H1 (cell line): Measurements from ENCODE around the gene GABBR1. TPM values are rescaled to one million over a fixed set of nuclear protein-coding genes. Genes with fewer than 3 reads are reported as not detected.

Experiments used
- CTCF ChIA-PET: fragments of 300-600 bp; sonication (Branson Sonifier 250); formaldehyde crosslinking; loops from one replicate; lab custom pipeline; 2021; ENCODE audit not compliant: partially characterized antibody; lab: Charles Lee
- POLR2A ChIA-PET: fragments of 300-600 bp; sonication (Branson Sonifier 250); formaldehyde crosslinking; loops from one replicate; lab custom pipeline; 2021; ENCODE audit warnings: inconsistent platforms; ENCODE audit not compliant: partially characterized antibody; lab: Charles Lee
- DNase-seq, 2 experiments: peaks; one replicate each; pipeline versions ENCODE4 v3.0.0 to v3.0.0-alpha.2; 2010 to 2022; ENCODE audit warnings: low spot score in 2 of 2, low read depth in 1 of 2, mixed read lengths in 1 of 2
- FAIRE-seq: peaks from 2 replicates; lab custom pipeline; 2011; peaks lifted over from hg19 to GRCh38; lab: Jason Lieb, UNC
- H2AFZ ChIP-seq: 2 replicates; pipeline ENCODE4 v1.8.1; 2012; ENCODE audit warnings: low read length, inconsistent platforms
- H2AK5ac ChIP-seq: 2 replicates; pipeline ENCODE4 v1.6.1; 2013; ENCODE audit warnings: low read depth, low read length
- H2BK120ac ChIP-seq: replicated peaks from 2 replicates; pipeline ENCODE3; 2013; ENCODE audit warnings: low read depth, low read length, inconsistent platforms
- H2BK12ac ChIP-seq: 2 replicates; pipeline ENCODE4 v1.6.1; 2013; ENCODE audit warnings: low read depth, low read length
- H2BK15ac ChIP-seq: 2 replicates; pipeline ENCODE4 v1.6.1; 2013; ENCODE audit warnings: low read length
- H2BK20ac ChIP-seq: 2 replicates; pipeline ENCODE4 v1.6.1; 2013; ENCODE audit warnings: low read length
- H2BK5ac ChIP-seq: 2 replicates; pipeline ENCODE4 v1.6.1; 2013; ENCODE audit warnings: low read depth, low read length
- H3K14ac ChIP-seq: 2 replicates; pipeline ENCODE4 v1.6.1; 2013; ENCODE audit warnings: inconsistent platforms; ENCODE audit not compliant: insufficient read length
- H3K18ac ChIP-seq: 2 replicates; pipeline ENCODE4 v1.6.1; 2013; ENCODE audit warnings: low read length; ENCODE audit errors: extremely low read depth
- H3K23ac ChIP-seq: 2 replicates; pipeline ENCODE4 v1.6.1; 2013; ENCODE audit warnings: inconsistent platforms; ENCODE audit not compliant: insufficient read length
- H3K23me2 ChIP-seq: 2 replicates; pipeline ENCODE4 v1.6.1; 2013; ENCODE audit warnings: low read depth, low read length
- H3K27ac ChIP-seq: 2 replicates; pipeline ENCODE4 v1.6.1; 2011; ENCODE audit warnings: low read depth, low read length, inconsistent platforms
- H3K27me3 ChIP-seq, 4 experiments: replicated peaks in 1 of 4; 1 replicate in 1 of 4; 2 replicates in 3 of 4; pipeline versions ENCODE4 v1.6.1 to v1.8.1; 2011 to 2013; ENCODE audit warnings: low read length in 3 of 4, mild to moderate bottlenecking in 3 of 4, inconsistent platforms in 2 of 4, mixed read lengths in 2 of 4, moderate library complexity in 1 of 4; ENCODE audit not compliant: control insufficient read depth in 3 of 4, insufficient read depth in 3 of 4; ENCODE audit errors: extremely low read depth in 1 of 4
- H3K36me3 ChIP-seq, 4 experiments: 2 replicates each; pipeline versions ENCODE4 v1.6.1 to v1.8.1; 2011 to 2013; ENCODE audit warnings: mild to moderate bottlenecking in 4 of 4, low read length in 3 of 4, moderate library complexity in 2 of 4, control low read depth in 1 of 4, inconsistent platforms in 1 of 4; ENCODE audit not compliant: insufficient read depth in 4 of 4, control insufficient read depth in 2 of 4
- H3K4ac ChIP-seq: replicated peaks from 2 replicates; pipeline ENCODE3; 2013; ENCODE audit warnings: low read length, low read depth, mixed read lengths, inconsistent platforms; ENCODE audit not compliant: insufficient read length
- H3K4me1 ChIP-seq, 4 experiments: replicated peaks in 1 of 4; 1 replicate in 1 of 4; 2 replicates in 3 of 4; pipeline versions ENCODE4 v1.6.1 to v1.8.1; 2011 to 2013; ENCODE audit warnings: low read length in 3 of 4, inconsistent platforms in 2 of 4, mixed read lengths in 1 of 4; ENCODE audit not compliant: insufficient read depth in 4 of 4, control insufficient read depth in 3 of 4
- H3K4me2 ChIP-seq, 2 experiments: 2 replicates each; pipeline versions ENCODE4 v1.6.1 to v1.8.1; 2011 to 2013; ENCODE audit warnings: low read depth in 2 of 2, low read length in 2 of 2, control low read depth in 1 of 2, inconsistent platforms in 1 of 2, mild to moderate bottlenecking in 1 of 2; ENCODE audit not compliant: insufficient read depth in 1 of 2
- H3K4me3 ChIP-seq, 4 experiments: fragments of 200-600, 300-600 bp in 1 of 4; sonication (generic), shearing (Covaris generic), sonication (Bioruptor Twin) in 1 of 4; 2 replicates each; pipeline versions ENCODE4 v1.5.1 to v1.8.1; 2011 to 2016; ENCODE audit warnings: low read length in 4 of 4, low read depth in 3 of 4, control low read depth in 2 of 4, inconsistent platforms in 2 of 4, mild to moderate bottlenecking in 2 of 4, mixed read lengths in 1 of 4, moderate library complexity in 1 of 4; ENCODE audit not compliant: insufficient read depth in 2 of 4; ENCODE audit errors: extremely low read depth in 1 of 4
- H3K56ac ChIP-seq: replicated peaks from 2 replicates; pipeline ENCODE3; 2013; ENCODE audit warnings: low read depth, mild to moderate bottlenecking, mixed read lengths, low read length, inconsistent platforms; ENCODE audit not compliant: insufficient read length
- H3K79me1 ChIP-seq: 2 replicates; pipeline ENCODE4 v1.6.1; 2013; ENCODE audit warnings: low read depth, low read length, control low read depth
- H3K79me2 ChIP-seq, 2 experiments: 2 replicates each; pipeline versions ENCODE4 v1.6.1 to v1.8.1; 2012 to 2013; ENCODE audit warnings: low read length in 2 of 2, mild to moderate bottlenecking in 2 of 2, inconsistent platforms in 1 of 2; ENCODE audit not compliant: insufficient read depth in 2 of 2, control insufficient read depth in 1 of 2
- H3K9ac ChIP-seq, 4 experiments: replicated peaks in 1 of 4; 1 replicate in 1 of 4; 2 replicates in 3 of 4; pipeline versions ENCODE4 v1.6.1 to v1.8.1; 2011 to 2013; ENCODE audit warnings: low read depth in 3 of 4, low read length in 3 of 4, control low read depth in 2 of 4, mild to moderate bottlenecking in 2 of 4, moderate library complexity in 2 of 4, inconsistent platforms in 1 of 4; ENCODE audit errors: extremely low read depth in 1 of 4
- H3K9me3 ChIP-seq, 2 experiments: 2 replicates each; pipeline versions ENCODE4 v1.6.1 to v1.8.1; 2012 to 2013; ENCODE audit warnings: mild to moderate bottlenecking in 2 of 2, moderate library complexity in 2 of 2, control low read depth in 1 of 2, inconsistent platforms in 1 of 2, low read depth in 1 of 2, low read length in 1 of 2, mixed read lengths in 1 of 2; ENCODE audit not compliant: insufficient read depth in 2 of 2
- H4K20me1 ChIP-seq, 2 experiments: replicated peaks in 1 of 2; 2 replicates each; pipeline versions ENCODE3 to v1.8.1; 2011 to 2013; ENCODE audit warnings: inconsistent platforms in 2 of 2, low read length in 2 of 2, mild to moderate bottlenecking in 1 of 2; ENCODE audit not compliant: insufficient read depth in 2 of 2, control insufficient read depth in 1 of 2
- H4K5ac ChIP-seq: 2 replicates; pipeline ENCODE4 v1.6.1; 2013; ENCODE audit warnings: low read length, low read depth, mixed read lengths, inconsistent platforms; ENCODE audit not compliant: insufficient read length
- H4K8ac ChIP-seq: 2 replicates; pipeline ENCODE4 v1.8.0; 2013; ENCODE audit warnings: mild to moderate bottlenecking, moderate library complexity, low read length, inconsistent platforms; ENCODE audit not compliant: insufficient read depth; ENCODE audit errors: extremely low read depth
- H4K91ac ChIP-seq: replicated peaks from 2 replicates; pipeline ENCODE3; 2013; ENCODE audit warnings: low read length, mixed read lengths, inconsistent platforms; ENCODE audit not compliant: insufficient read length
- ASH2L ChIP-seq: fragments of 200-600, 300-600 bp; sonication (generic); IDR thresholded peaks from one replicate; pipeline ENCODE4 v1.7.1; 2017; ENCODE audit warnings: low read length
- CHD2 ChIP-seq: IDR thresholded peaks from 2 replicates; pipeline ENCODE4 v1.6.1; 2012; ENCODE audit warnings: low read length, improper control_type of control experiment
- EGR1 ChIP-seq: IDR thresholded peaks from 2 replicates; pipeline ENCODE4 v1.6.1; 2011; ENCODE audit warnings: low read depth, low read length, borderline replicate concordance
- EP300 ChIP-seq, 2 experiments: IDR thresholded peaks; 1 replicate in 1 of 2; 2 replicates in 1 of 2; pipeline ENCODE4 v1.6.1; 2011 to 2012; ENCODE audit warnings: low read depth in 2 of 2, low read length in 2 of 2, mild to moderate bottlenecking in 2 of 2, borderline replicate concordance in 1 of 2, inconsistent platforms in 1 of 2, moderate library complexity in 1 of 2
- GABPA ChIP-seq: IDR thresholded peaks from 2 replicates; pipeline ENCODE4 v1.6.1; 2011; ENCODE audit warnings: mild to moderate bottlenecking, low read length, moderate library complexity, borderline replicate concordance; ENCODE audit not compliant: insufficient read depth
- HDAC2 ChIP-seq, 2 experiments: fragments of 300-600 bp in 1 of 2; sonication (generic) in 1 of 2; IDR thresholded peaks; 2 replicates each; pipeline ENCODE4 v1.6.1; 2011 to 2012; ENCODE audit warnings: low read depth in 2 of 2, low read length in 2 of 2, mild to moderate bottlenecking in 2 of 2, moderate library complexity in 2 of 2, borderline replicate concordance in 1 of 2, inconsistent platforms in 1 of 2
- JUND ChIP-seq: IDR thresholded peaks from 2 replicates; pipeline ENCODE4 v1.6.1; 2011; ENCODE audit warnings: mild to moderate bottlenecking, improper control_type of control experiment, low read length
- NRF1 ChIP-seq: IDR thresholded peaks from 2 replicates; pipeline ENCODE4 v1.6.1; 2011; ENCODE audit warnings: mild to moderate bottlenecking, low read depth, low read length, improper control_type of control experiment
- POLR2A ChIP-seq, 2 experiments: IDR thresholded peaks; 1 replicate in 1 of 2; 2 replicates in 1 of 2; pipeline ENCODE4 v1.6.1; 2011; ENCODE audit warnings: low read depth in 2 of 2, low read length in 2 of 2, mild to moderate bottlenecking in 2 of 2; ENCODE audit errors: control extremely low read depth in 1 of 2
- RFX5 ChIP-seq: IDR thresholded peaks from 2 replicates; pipeline ENCODE4 v1.6.1; 2011; ENCODE audit warnings: low read depth, low read length, improper control_type of control experiment, borderline replicate concordance
- SAP30 ChIP-seq: fragments of 300-600 bp; sonication (generic); IDR thresholded peaks from 2 replicates; pipeline ENCODE4 v1.7.1; 2012; ENCODE audit warnings: low read length, moderate library complexity, mild to moderate bottlenecking, inconsistent platforms; ENCODE audit not compliant: insufficient read depth, insufficient replicate concordance
- USF2 ChIP-seq: IDR thresholded peaks from 2 replicates; pipeline ENCODE4 v1.6.1; 2011; ENCODE audit warnings: low read length, improper control_type of control experiment
- ZNF274 ChIP-seq: IDR thresholded peaks from 2 replicates; pipeline ENCODE4 v1.7.0; 2012; ENCODE audit warnings: low read length, borderline replicate concordance; ENCODE audit errors: extremely low read depth
- WGBS, 2 experiments: shearing (Covaris generic) in 1 of 2; methylation state at CpG; one replicate each; pipeline versions ENCODE4 v1.1.6 to v1.1.7; 2013 to 2015; ENCODE audit warnings: low lambda C conversion rate in 2 of 2, mixed read lengths in 2 of 2, inconsistent platforms in 1 of 2, low coverage in 1 of 2, missing lambda C conversion rate in 1 of 2; ENCODE audit not compliant: insufficient replicate concordance in 2 of 2, insufficient coverage in 1 of 2, insufficient read length in 1 of 2; ENCODE audit errors: extremely low coverage in 1 of 2, missing lambda C conversion rate in 1 of 2; 5-methylcytosine and 5-hydroxymethylcytosine counted together
- polyA plus RNA-seq, 7 experiments: library from polyadenylated mRNA; depleted of rRNA in 3 of 7; stranded (reverse) in 5 of 7; unstranded in 2 of 7; fragments of >200 nt in 5 of 7; fragments of 200-250 nt in 2 of 7; gene quantifications; 1 replicate in 5 of 7; 2 replicates in 1 of 7; 4 replicates in 1 of 7; pipeline versions ENCODE4 v1.2.1 to v1.2.3, GENCODE V29; 2011 to 2013; ENCODE audit warnings: missing spikeins in 2 of 7, mixed read lengths in 2 of 7
- total RNA-seq: library from RNA; stranded (reverse); fragmentation: NEBNext Ultra II Directional; extraction: Animal tissue kit (Norgen Biotek cat#: 25700); gene quantifications from 2 replicates; pipeline ENCODE4 v1.2.1, GENCODE V29; 2021

GABBR1 gene
- total and polyA plus RNA-seq, 2 of the 8 experiments (the other 6 are each of a cell fraction or from before 2014, with no cell fraction given): 75.9 to 78.3 TPM

DNA sequence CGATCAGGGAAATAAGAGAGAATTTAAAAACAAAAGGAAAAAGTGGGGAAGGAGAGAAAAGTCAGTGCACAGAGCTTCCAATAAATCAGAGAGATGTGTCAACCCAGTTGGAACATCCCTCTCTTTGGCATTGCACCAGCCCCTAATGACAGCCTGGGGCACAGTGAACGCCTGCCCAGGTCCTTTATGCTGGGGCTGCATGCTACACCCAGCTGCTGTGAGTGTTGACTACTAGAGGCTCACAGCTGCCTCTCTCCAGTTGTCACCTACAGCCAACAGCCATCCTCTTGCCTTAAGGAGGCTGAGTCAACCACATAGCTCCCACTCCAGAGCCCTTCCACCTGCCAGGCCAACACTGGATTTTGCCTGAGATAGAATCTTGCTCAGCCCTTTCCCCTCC lies 29.1 kb downstream of the GABBR1 start:
- H3K36me3 ChIP-seq: peaks cover 42 to 94% (median 78%) of the 10 kb centered on the region in 4 experiments
- H4K20me1 ChIP-seq: peaks cover 6 to 18% of the 10 kb centered on the region in 2 experiments
- no peak overlapping the region for H2AK5ac ChIP-seq
- H3K27ac ChIP-seq: no peak overlapping the region
- no peak overlapping the region for H3K9ac ChIP-seq
- H3K4me1 ChIP-seq: peaks cover 0 to 10% (median 0%) of the 10 kb centered on the region in 4 experiments; a peak in 3 of 7 replicates
- no peak overlapping the region for H3K4me3 ChIP-seq
- no peaks in the 10 kb centered on the region for H3K23me2 ChIP-seq
- no peak overlapping the region for H3K14ac ChIP-seq
- no peak overlapping the region for H3K4ac ChIP-seq
- H4K91ac ChIP-seq: no peak overlapping the region
- no peak overlapping the region for H3K18ac ChIP-seq
- no peak overlapping the region for H2BK5ac ChIP-seq
- no peaks in the 10 kb centered on the region for H3K79me2 ChIP-seq
- H3K27me3 ChIP-seq: no peaks in the 10 kb centered on the region
- H4K5ac ChIP-seq: no peak overlapping the region
- no peak overlapping the region for H3K4me2 ChIP-seq
- DNase-seq: no peak
- no peak overlapping the region for H3K56ac ChIP-seq
- ChIA-PET POLR2A (interaction anchor here (0.8 to 5.4 kb wide), 9 partner anchors 8 to 24 kb away, joined by 3 to 58 read pairs (median 8); no protein-coding TSS in a partner anchor), CTCF (interaction anchor here (1.0 to 2.5 kb wide), 10 partner anchors 13 to 229 kb away, joined by 3 to 24 read pairs (median 4); partner anchors contain the start of gene OR12D3)
- H2BK120ac ChIP-seq: no peak overlapping the region
- H3K79me1 ChIP-seq: 0 out of 2 replicates have a peak, but pooled peaks cover 2% of the 10 kb centered on the region
- H2BK20ac ChIP-seq: no peak overlapping the region
- H3K23ac ChIP-seq: no peak overlapping the region
- no peak for FAIRE-seq
- H2AFZ ChIP-seq: no peak overlapping the region
- no peak overlapping the region for H2BK12ac ChIP-seq
- WGBS, 2 experiments: 89% methylated on average over 2 of the region's 2 CpGs; no CpG with 5 or more reads in 1 of the 2 experiments
- H3K9me3 ChIP-seq: no peaks in the 10 kb centered on the region
- H2BK15ac ChIP-seq: no peak overlapping the region
- no peak overlapping the region for H4K8ac ChIP-seq
- TF ChIP-seq HDAC2 (IDR thresholded peaks at IDR 0.05; ENCODE audit: borderline replicate concordance in 1 of 2, low read depth in 2 of 2, low read length in 2 of 2) (no peak), RFX5 (no peak), NRF1 (no peak), GABPA (no peak), CHD2 (no peak), USF2 (no peak), JUND (no peak), POLR2A (IDR thresholded peaks at IDR 0.05; ENCODE audit: control extremely low read depth in 1 of 2, low read depth in 2 of 2, low read length in 2 of 2) (no peak), ZNF274 (no peak), SAP30 (no peak), EGR1 (no peak), EP300 (IDR thresholded peaks at IDR 0.05; ENCODE audit: borderline replicate concordance in 1 of 2, low read depth in 2 of 2, low read length in 2 of 2) (no peak), ASH2L (no peak)
